Heart right ventricle (tissue), 16 donors: ENCODE results near the gene OSBPL8. TPM values are rescaled to one million over a fixed set of nuclear protein-coding genes. Genes with fewer than 3 reads are reported as not detected.
"Not testable (repeated sequence)": the region's sequence is repeated elsewhere in the genome, so short reads cannot be mapped to it uniquely, and the experiment has no call there.

ENCODE experiments used
- ATAC-seq, 8 donors: fragments of 200-7000 bp; cut with Tn5 transposase; one replicate each; pipeline ENCODE4 v1.9.1; 2020; ENCODE audit warnings: mild to moderate bottlenecking in 8 of 8, moderate library complexity in 8 of 8, moderate number of reproducible peaks in 1 of 8
- DNase-seq, 2 donors: peaks; one replicate each; pipeline ENCODE4 v3.0.0-alpha.2; 2020
- H3K27ac ChIP-seq, 10 donors: fragments of 200-600 bp; sonication (generic) in 2 of 10; one replicate each; pipeline versions ENCODE4 v1.5.0 to v1.8.0; 2020 to 2022; ENCODE audit warnings: mild to moderate bottlenecking in 3 of 10
- H3K27me3 ChIP-seq, 7 donors: fragments of 200-600 bp; one replicate each; pipeline ENCODE4 v1.8.0; 2021 to 2022; ENCODE audit warnings: mild to moderate bottlenecking in 2 of 7
- H3K36me3 ChIP-seq, 9 donors: fragments of 200-600 bp; sonication (generic) in 1 of 9; one replicate each; pipeline versions ENCODE4 v1.5.0 to v1.8.0; 2020 to 2022; ENCODE audit warnings: mild to moderate bottlenecking in 2 of 9
- H3K4me1 ChIP-seq, 9 donors: fragments of 200-600 bp; sonication (generic) in 1 of 9; one replicate each; pipeline versions ENCODE4 v1.5.0 to v1.8.0; 2020 to 2022; ENCODE audit warnings: mild to moderate bottlenecking in 4 of 9
- H3K4me3 ChIP-seq, 10 donors: fragments of 200-600 bp; sonication (generic) in 2 of 10; one replicate each; pipeline versions ENCODE4 v1.5.0 to v1.8.0; 2020 to 2022; ENCODE audit warnings: mild to moderate bottlenecking in 7 of 10, moderate library complexity in 2 of 10
- H3K9me3 ChIP-seq, 11 donors: fragments of 200-600 bp in 10 of 11; sonication (generic) in 2 of 11; one replicate each; pipeline versions ENCODE4 v1.5.0 to v1.8.0; 2013 to 2022; ENCODE audit warnings: mild to moderate bottlenecking in 2 of 11, control low read depth in 1 of 11, moderate library complexity in 1 of 11
- WGBS, 2 donors: extraction: QIAGEN DNeasy Blood & Tissue Kit; methylation state at CpG; one replicate each; pipeline ENCODE4 v1.1.7; 2013; ENCODE audit warnings: inconsistent platforms in 1 of 2; 5-methylcytosine and 5-hydroxymethylcytosine counted together
- intact Hi-C, 10 donors: fragments of 100-400 bp; cut with DNase I; formaldehyde crosslinking; loops; one replicate each; pipeline versions ENCODE4 v1.11.1 to v1.14.2; 2022
- polyA plus RNA-seq, 2 donors: library from polyadenylated mRNA; stranded (reverse); fragments of 200-250 nt; gene quantifications; one replicate each; pipeline ENCODE4 v1.2.3, GENCODE V29; 2013
- total RNA-seq, 10 donors: library from RNA; stranded (reverse); fragmentation: NEBNext Ultra II Directional in 3 of 10; extraction: Animal tissue kit (Norgen Biotek cat#: 25700) in 3 of 10; gene quantifications; one replicate each; pipeline versions ENCODE4 v1.2.1 to v1.2.4, GENCODE V29; 2021 to 2023
- TF ChIP-seq, protein P1 (sequence below), 9 donors: fragments of 200-600 bp; sonication (generic) in 2 of 9; IDR thresholded peaks; one replicate each; pipeline versions ENCODE4 v1.5.0 to v1.8.0; 2021 to 2022; ENCODE audit warnings: antibody characterized with exemption in 9 of 9, mild to moderate bottlenecking in 5 of 9, moderate library complexity in 1 of 9
- donor health status: Arrhythmogenic right ventricular cardiomyopathy.
- donor health status: ischemic (EF 13 %, LVEDD 7.1; RV severe dilation, severe dysfunction).
- donor health status: healthy with polysubstance abuse.
- donor health status: DM: no; HTN: yes; CAD: no.
- donor health status: DM: no; HTN: no; CAD: no.
- donor health status: ischemic (EF 25% LVEDD 6.9; RV normal size, moderate dysfunction).
- donor health status: ischemic (EF 25% LVEDD 5.7; RV mildly dilated, moderate dysfunction).
- donor health status: healthy.
- donor health status: DM: yes; HTN: yes; CAD: no.
- donor health status: Ischemic cardiomyopathy.
- donor health status: ischemic (EF 35%, LVEDD 5.7; RV mildly dilated, moderate dysfunction).
- donor health status: nonischemic (EF 11% LVEDD 7.7; RV severe dilation, severe dysfunction).
- donor health status: DM: yes; HTN: yes; CAD: no.
- donor health status: PGD.
- donor health status: ischemic (EF 29% LVEDD 5.4; RV normal size, mild dysfunction).
- donor health status: nonischemic (EF 23%, LVEDD 6.1; RV moderate dilation, normal function).

OSBPL8 gene
- total and polyA plus RNA-seq, 12 donors, result 5.6 to 50.0 (median 33.3) TPM

- Histone ChIP-seq H3K36me3 (peaks cover 0 to 99% (median 19%) of the 10 kb centered on the region in 9 donors), H3K9me3 (no peaks in the 10 kb centered on the region), H3K4me3 (no peak overlapping the region), H3K27ac (no peak overlapping the region), H3K4me1 (no peaks in the 10 kb centered on the region), H3K27me3 (no peaks in the 10 kb centered on the region)
- TF ChIP-seq, protein P1, sequence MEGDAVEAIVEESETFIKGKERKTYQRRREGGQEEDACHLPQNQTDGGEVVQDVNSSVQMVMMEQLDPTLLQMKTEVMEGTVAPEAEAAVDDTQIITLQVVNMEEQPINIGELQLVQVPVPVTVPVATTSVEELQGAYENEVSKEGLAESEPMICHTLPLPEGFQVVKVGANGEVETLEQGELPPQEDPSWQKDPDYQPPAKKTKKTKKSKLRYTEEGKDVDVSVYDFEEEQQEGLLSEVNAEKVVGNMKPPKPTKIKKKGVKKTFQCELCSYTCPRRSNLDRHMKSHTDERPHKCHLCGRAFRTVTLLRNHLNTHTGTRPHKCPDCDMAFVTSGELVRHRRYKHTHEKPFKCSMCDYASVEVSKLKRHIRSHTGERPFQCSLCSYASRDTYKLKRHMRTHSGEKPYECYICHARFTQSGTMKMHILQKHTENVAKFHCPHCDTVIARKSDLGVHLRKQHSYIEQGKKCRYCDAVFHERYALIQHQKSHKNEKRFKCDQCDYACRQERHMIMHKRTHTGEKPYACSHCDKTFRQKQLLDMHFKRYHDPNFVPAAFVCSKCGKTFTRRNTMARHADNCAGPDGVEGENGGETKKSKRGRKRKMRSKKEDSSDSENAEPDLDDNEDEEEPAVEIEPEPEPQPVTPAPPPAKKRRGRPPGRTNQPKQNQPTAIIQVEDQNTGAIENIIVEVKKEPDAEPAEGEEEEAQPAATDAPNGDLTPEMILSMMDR (IDR thresholded peaks at IDR 0.05), result no peak
- ATAC-seq (no peak), DNase-seq (no peak)
- 97 to 100% methylated on average over 1 of the region's 1 CpG for WGBS, 2 donors
- intact Hi-C loops, result loop anchor here in 1 of 10 donors (10.0 kb wide), 1 partner anchor 179 kb away; the partner anchor contains the start of gene OSBPL8
Observed at GRCh38 chr12:76375470-76375869, 184.1 kb downstream of the OSBPL8 start.

- intact Hi-C loops, result loop anchor here in 1 of 10 donors (10.0 kb wide), 1 partner anchor 180 kb away; the partner anchor contains the start of gene OSBPL8
Observed at GRCh38 chr12:76374386-76375020, 185.1 kb downstream of the OSBPL8 start.

DNA sequence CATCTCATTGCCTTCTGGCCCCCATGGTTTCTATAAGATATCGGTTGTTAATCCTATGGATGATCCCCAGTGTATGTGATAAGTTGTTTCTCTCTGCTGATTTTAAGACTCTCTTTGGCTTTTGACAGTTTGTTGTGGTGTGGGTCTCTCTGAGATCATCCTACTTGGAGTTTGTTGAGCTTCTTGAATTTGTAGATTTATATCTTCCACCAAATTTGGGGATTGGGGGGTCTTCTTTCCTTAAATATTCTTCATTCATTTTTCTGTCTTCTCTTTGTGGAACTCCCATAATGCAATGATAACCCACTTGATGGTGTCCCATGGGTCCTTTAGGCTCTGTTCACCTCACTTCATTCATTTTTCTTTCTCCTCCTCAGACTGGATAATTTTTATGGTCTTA is 191.3 kb downstream of the OSBPL8 start:
- 96 to 99% methylated on average over 1 of the region's 1 CpG for WGBS, 2 donors
- no peak for ATAC-seq
- peaks cover 0 to 93% (median 38%) of the 10 kb centered on the region in 9 donors for H3K36me3 ChIP-seq
- TF ChIP-seq, protein P1 (IDR thresholded peaks at IDR 0.05), result no peak
- peaks cover 0 to 9% (median 5%) of the 10 kb centered on the region in 11 donors for H3K9me3 ChIP-seq
- no peak overlapping the region for H3K4me3 ChIP-seq
- no peaks in the 10 kb centered on the region for H3K27me3 ChIP-seq
- no peak for DNase-seq
- intact Hi-C loops, result no loop called here
- no peaks in the 10 kb centered on the region for H3K4me1 ChIP-seq
- H3K27ac ChIP-seq, result no peak overlapping the region

More at GRCh38 chr12:76374386-76375020, 185.1 kb downstream of the OSBPL8 start:
- Histone ChIP-seq H3K27me3 (no peaks in the 10 kb centered on the region), H3K36me3 (peaks cover 0 to 99% (median 25%) of the 10 kb centered on the region in 9 donors), H3K4me3 (no peak overlapping the region), H3K4me1 (no peaks in the 10 kb centered on the region), H3K9me3 (no peaks in the 10 kb centered on the region), H3K27ac (no peak overlapping the region)
- DNase-seq (no peak), ATAC-seq (no peak)
- 90 to 98% methylated on average over 1 of the region's 1 CpG for WGBS, 2 donors
- TF ChIP-seq, protein P1 (IDR thresholded peaks at IDR 0.05), result no peak

- Histone ChIP-seq H3K4me3 (no peak overlapping the region), H3K4me1 (no peaks in the 10 kb centered on the region), H3K9me3 (peaks cover 0 to 9% (median 5%) of the 10 kb centered on the region in 11 donors), H3K27me3 (no peaks in the 10 kb centered on the region), H3K27ac (no peak overlapping the region), H3K36me3 (peaks cover 0 to 74% (median 38%) of the 10 kb centered on the region in 9 donors)
- 98 to 100% methylated on average over 1 of the region's 1 CpG for WGBS, 2 donors
- TF ChIP-seq, protein P1 (IDR thresholded peaks at IDR 0.05), result no peak
- ATAC-seq, result no peak
- intact Hi-C loops, result no loop called here
- no peak for DNase-seq
Observed at GRCh38 chr12:76366163-76366562, 193.4 kb downstream of the OSBPL8 start.

- peaks cover 0 to 66% (median 30%) of the 10 kb centered on the region in 9 donors for H3K36me3 ChIP-seq
- H3K27ac ChIP-seq, H3K4me3 ChIP-seq, H3K9me3 ChIP-seq, H3K27me3 ChIP-seq, H3K4me1 ChIP-seq, ATAC-seq, DNase-seq, intact Hi-C loops: not testable (repeated sequence)
- 95 to 98% methylated on average over 5 of the region's 5 CpGs for WGBS, 2 donors
Observed at GRCh38 chr12:76364131-76364530, 195.4 kb downstream of the OSBPL8 start.
